AG04450 (cell line): ENCODE data around the gene FAM187B. TPM values are rescaled to one million over a fixed set of nuclear protein-coding genes. Genes with fewer than 3 reads are reported as not detected.

ENCODE experiments used
- CTCF ChIA-PET: fragments of 300-600, 350-600 bp; formaldehyde crosslinking; extraction: SDS; loops from one replicate; lab custom pipeline; 2022; ENCODE audit warnings: antibody characterized with exemption, inconsistent platforms; lab: Charles Lee
- POLR2A ChIA-PET: fragments of 350-600 bp; formaldehyde crosslinking; extraction: SDS; loops from one replicate; lab custom pipeline; 2021; ENCODE audit warnings: antibody characterized with exemption, inconsistent platforms; lab: Yijun Ruan, JAX
- DNase-seq: peaks from one replicate; pipeline ENCODE4 v3.0.0-alpha.2; 2011; ENCODE audit warnings: low read depth, low spot score
- H3K27ac ChIP-seq: one replicate; pipeline ENCODE4 v1.5.1; 2012; ENCODE audit warnings: low read depth, low read length, control low read depth
- H3K27me3 ChIP-seq: one replicate; pipeline ENCODE4 v1.6.0; 2012; ENCODE audit warnings: low read length; ENCODE audit not compliant: control insufficient read depth, insufficient read depth
- H3K4me3 ChIP-seq: 2 replicates; pipeline ENCODE4 v1.5.1; 2011; ENCODE audit warnings: mild to moderate bottlenecking, low read depth, low read length, control low read depth
- H3K9me3 ChIP-seq: 2 replicates; pipeline ENCODE4 v1.5.1; 2012; ENCODE audit warnings: low read length; ENCODE audit not compliant: control insufficient read depth, insufficient read depth
- CTCF ChIP-seq: IDR thresholded peaks from 2 replicates; pipeline ENCODE4 v1.5.1; 2011; ENCODE audit warnings: low read depth, low read length, control low read depth, inconsistent platforms
- polyA plus RNA-seq: library from polyadenylated mRNA; depleted of rRNA; stranded (reverse); fragments of >200 nt; gene quantifications from 2 replicates; pipeline ENCODE4 v1.2.3, GENCODE V29; 2011

The FAM187B gene
- polyA plus RNA-seq, 1 experiment, result not detected

- ChIA-PET POLR2A (no interaction called here), CTCF (no interaction called here)
- DNase-seq, result no peak
- H3K9me3 ChIP-seq, result no peaks in the 10 kb centered on the region
- peaks cover 3% of the 10 kb centered on the region for H3K27me3 ChIP-seq
- H3K27ac ChIP-seq, result no peak overlapping the region
- TF ChIP-seq CTCF, result no peak
- no peak overlapping the region for H3K4me3 ChIP-seq
These were observed 22.2 kb downstream of the FAM187B start for GRCh38 chr19:35206379-35206778.

- Histone ChIP-seq H3K4me3 (no peak overlapping the region), H3K27ac (no peak overlapping the region), H3K27me3 (peaks cover 3% of the 10 kb centered on the region), H3K9me3 (no peaks in the 10 kb centered on the region)
- ChIA-PET POLR2A (no interaction called here), CTCF (no interaction called here)
- TF ChIP-seq CTCF, result no peak
- DNase-seq, result no peak
These were observed 22.7 kb downstream of the FAM187B start for GRCh38 chr19:35205733-35206323.

GRCh38 chr19:35204799-35205732, 23.5 kb downstream of the FAM187B start:
- no peak overlapping the region for H3K4me3 ChIP-seq
- ChIA-PET POLR2A (interaction anchor here (0.6 kb wide), 1 partner anchor 162 kb away, joined by 5 read pairs; no protein-coding TSS in a partner anchor), CTCF (no interaction called here)
- no peaks in the 10 kb centered on the region for H3K9me3 ChIP-seq
- no peak for TF ChIP-seq CTCF
- no peak overlapping the region for H3K27ac ChIP-seq
- H3K27me3 ChIP-seq, result peaks cover 3% of the 10 kb centered on the region
- DNase-seq, result no peak

- no peak overlapping the region for H3K4me3 ChIP-seq
These were observed 25.5 kb downstream of the FAM187B start for GRCh38 chr19:35202722-35203688.

More at GRCh38 chr19:35202722-35203688, 25.5 kb downstream of the FAM187B start:
- TF ChIP-seq CTCF, result no peak
- ChIA-PET CTCF (no interaction called here), POLR2A (no interaction called here)
- no peaks in the 10 kb centered on the region for H3K9me3 ChIP-seq
- H3K27ac ChIP-seq, result no peak overlapping the region
- peaks cover 7% of the 10 kb centered on the region for H3K27me3 ChIP-seq
- no peak for DNase-seq
